ENCODE measurements around the gene JMJD4. TPM values are rescaled to one million over a fixed set of nuclear protein-coding genes. Genes with fewer than 3 reads are reported as not detected.

JMJD4 gene
- total RNA-seq, 1 experiment from 2014 or later = 15.1 TPM

GRCh38 chr1:227732586-227733308, 2.4 kb downstream of the JMJD4 start:
- peaks cover 12% of the 10 kb centered on the region; the same call in 1 of the 2 replicates for H3F3A ChIP-seq (ENCODE audit: insufficient read depth, low read depth)
- DNase-seq = no peak
- H3K4me2 ChIP-seq = no peak overlapping the region
- no peaks in the 10 kb centered on the region for H3K9me2 ChIP-seq (ENCODE audit: insufficient read depth)
- no peaks in the 10 kb centered on the region for H3K27me3 ChIP-seq (ENCODE audit: insufficient read depth, low read depth)
- peaks cover 10% of the 10 kb centered on the region; the same call in 1 of the 2 replicates for H4K20me1 ChIP-seq (ENCODE audit: insufficient read depth)
- H2AFZ ChIP-seq = no peak overlapping the region
- CTCF ChIA-PET = no interaction called here
- intact Hi-C loops (cut with micrococcal nuclease; ENCODE audit: unreplicated experiment) = no loop called here
- H3K27ac ChIP-seq = no peak overlapping the region
- BruUV-seq (replicated peaks) = no TSS peak
- peaks cover 43% of the 10 kb centered on the region for H3K79me2 ChIP-seq (ENCODE audit: low read depth)
- no peaks in the 10 kb centered on the region for H3K36me3 ChIP-seq (ENCODE audit: low read depth)
- no peaks in the 10 kb centered on the region for H3K9me3 ChIP-seq (ENCODE audit: insufficient read depth, low read depth)
- POLR2A ChIA-PET (ENCODE audit: unreplicated experiment) = interaction anchor here (0.7 kb wide), 1 partner anchor 169 kb away, joined by 3 read pairs; no protein-coding TSS in a partner anchor
- H3K4me1 ChIP-seq (replicated peaks; ENCODE audit: insufficient read depth) = peaks cover 18% of the 10 kb centered on the region
- H3K4me3 ChIP-seq = no peak overlapping the region
- no peak for TF ChIP-seq EZH2 (IDR thresholded peaks at IDR 0.05; ENCODE audit: low read depth)
- TF ChIP-seq CTCF (conservative IDR thresholded peaks at IDR 0.05) = no peak

- H3K4me2 ChIP-seq = no peak overlapping the region
- no TSS peak for BruUV-seq (replicated peaks)
- H3K79me2 ChIP-seq (ENCODE audit: low read depth) = peaks cover 35% of the 10 kb centered on the region
- ChIA-PET CTCF (no interaction called here), POLR2A (ENCODE audit: unreplicated experiment) (interaction anchor here (0.7 kb wide), 1 partner anchor 168 kb away, joined by 3 read pairs; no protein-coding TSS in a partner anchor)
- no peaks in the 10 kb centered on the region for H3K27me3 ChIP-seq (ENCODE audit: insufficient read depth, low read depth)
- H4K20me1 ChIP-seq (ENCODE audit: insufficient read depth) = peaks cover 6% of the 10 kb centered on the region; the same call in 1 of the 2 replicates
- H3K9me3 ChIP-seq (ENCODE audit: insufficient read depth, low read depth) = 0 out of 2 replicates have a peak, but pooled peaks cover under 1% of the 10 kb centered on the region
- TF ChIP-seq EZH2 (IDR thresholded peaks at IDR 0.05; ENCODE audit: low read depth) = no peak
- no peak for TF ChIP-seq CTCF (conservative IDR thresholded peaks at IDR 0.05)
- H3K4me1 ChIP-seq (replicated peaks; ENCODE audit: insufficient read depth) = peaks cover 23% of the 10 kb centered on the region
- no peak overlapping the region for H3K4me3 ChIP-seq
- no peak for DNase-seq
- no peak overlapping the region for H2AFZ ChIP-seq
- H3F3A ChIP-seq (ENCODE audit: insufficient read depth, low read depth) = peaks cover 18% of the 10 kb centered on the region; the same call in 1 of the 2 replicates
- no peaks in the 10 kb centered on the region for H3K36me3 ChIP-seq (ENCODE audit: low read depth)
- no peaks in the 10 kb centered on the region for H3K9me2 ChIP-seq (ENCODE audit: insufficient read depth)
- intact Hi-C loops (cut with micrococcal nuclease; ENCODE audit: unreplicated experiment) = no loop called here
- H3K27ac ChIP-seq = no peak overlapping the region
Measured at GRCh38 chr1:227731696-227732585, 3.2 kb downstream of the JMJD4 start.

- Histone ChIP-seq H3K79me2 (ENCODE audit: low read depth) (peaks cover 28% of the 10 kb centered on the region), H3K4me1 (replicated peaks; ENCODE audit: insufficient read depth) (peaks cover 19% of the 10 kb centered on the region), H4K20me1 (ENCODE audit: insufficient read depth) (peaks cover 6% of the 10 kb centered on the region; the same call in 1 of the 2 replicates), H3K4me2 (no peak overlapping the region), H3K27ac (no peak overlapping the region), H3F3A (ENCODE audit: insufficient read depth, low read depth) (peaks cover 18% of the 10 kb centered on the region; the same call in 1 of the 2 replicates), H3K9me3 (ENCODE audit: insufficient read depth, low read depth) (peaks cover 7% of the 10 kb centered on the region; the same call in 1 of the 2 replicates), H3K9me2 (ENCODE audit: insufficient read depth) (no peaks in the 10 kb centered on the region), H3K36me3 (ENCODE audit: low read depth) (no peaks in the 10 kb centered on the region), H2AFZ (no peak overlapping the region), H3K4me3 (no peak overlapping the region), H3K27me3 (ENCODE audit: insufficient read depth, low read depth) (no peaks in the 10 kb centered on the region)
- POLR2A ChIA-PET (ENCODE audit: unreplicated experiment) = no interaction called here
- TF ChIP-seq CTCF (conservative IDR thresholded peaks at IDR 0.05) (no peak), EZH2 (IDR thresholded peaks at IDR 0.05; ENCODE audit: low read depth) (no peak)
- intact Hi-C loops (cut with micrococcal nuclease; ENCODE audit: unreplicated experiment) = no loop called here
- DNase-seq = no peak
- CTCF ChIA-PET = interaction anchor here (1.3 kb wide), 1 partner anchor 35 kb away, joined by 3 read pairs; no protein-coding TSS in a partner anchor
- no TSS peak for BruUV-seq (replicated peaks)
Measured at GRCh38 chr1:227731241-227731677, 3.8 kb downstream of the JMJD4 start.

Data from PC-9 (cell line).